ENCODE data around the gene SPAAR. TPM values are rescaled to one million over a fixed set of nuclear protein-coding genes. Genes with fewer than 3 reads are reported as not detected.

Gene SPAAR
- total RNA-seq, 2 experiments from 2014 or later: not detected

- CTCF ChIA-PET: interaction anchor here (1.1 kb wide), 1 partner anchor 36 kb away, joined by 4 read pairs; no protein-coding TSS in a partner anchor
- POLR2A ChIA-PET: no interaction called here
Measured at GRCh38 chr9:35939679-35940250, 30.5 kb downstream of the SPAAR start.

- CTCF ChIA-PET: interaction anchor here (1.0 to 1.1 kb wide), 2 partner anchors 17 to 37 kb away, joined by 3 to 4 read pairs; no protein-coding TSS in a partner anchor
- POLR2A ChIA-PET: interaction anchor here (0.5 kb wide), 1 partner anchor 512 kb away, joined by 4 read pairs; no protein-coding TSS in a partner anchor
Measured at GRCh38 chr9:35940458-35941407, 31.4 kb downstream of the SPAAR start.

- POLR2A ChIA-PET: no interaction called here
Measured at GRCh38 chr9:35942286-35942685, 33.0 kb downstream of the SPAAR start.

GRCh38 chr9:35944173-35944572 lies 34.9 kb downstream of the SPAAR start:
- ChIA-PET CTCF (interaction anchor here (0.6 to 2.8 kb wide), 7 partner anchors 11 to 312 kb away, joined by 3 to 23 read pairs (median 5); no protein-coding TSS in a partner anchor), POLR2A (no interaction called here)

More at GRCh38 chr9:35942286-35942685, 33.0 kb downstream of the SPAAR start:
- CTCF ChIA-PET: interaction anchor here (1.3 kb wide), 1 partner anchor 13 kb away, joined by 5 read pairs; no protein-coding TSS in a partner anchor

- CTCF ChIA-PET: interaction anchor here (0.6 to 2.8 kb wide), 7 partner anchors 12 to 311 kb away, joined by 3 to 23 read pairs (median 5); no protein-coding TSS in a partner anchor
- POLR2A ChIA-PET: interaction anchor here (0.6 kb wide), 1 partner anchor 329 kb away, joined by 3 read pairs; no protein-coding TSS in a partner anchor
Measured at GRCh38 chr9:35944841-35945240, 35.6 kb downstream of the SPAAR start.

GRCh38 chr9:35945341-35946018 lies 36.2 kb downstream of the SPAAR start:
- ChIA-PET CTCF (interaction anchor here (0.6 to 2.8 kb wide), 8 partner anchors 9 to 1608 kb away, joined by 3 to 23 read pairs (median 5); no protein-coding TSS in a partner anchor), POLR2A (interaction anchor here (0.6 kb wide), 1 partner anchor 328 kb away, joined by 3 read pairs; no protein-coding TSS in a partner anchor)

GRCh38 chr9:35948451-35948850 lies 39.2 kb downstream of the SPAAR start:
- ChIA-PET POLR2A (no interaction called here), CTCF (no interaction called here)

- POLR2A ChIA-PET: no interaction called here
- CTCF ChIA-PET: no interaction called here
Measured at GRCh38 chr9:35948901-35949318, 39.6 kb downstream of the SPAAR start.

- CTCF ChIA-PET: no interaction called here
- POLR2A ChIA-PET: no interaction called here
Measured at GRCh38 chr9:35951736-35952135, 42.4 kb downstream of the SPAAR start.

- ChIA-PET POLR2A (no interaction called here), CTCF (interaction anchor here (0.6 to 1.4 kb wide), 4 partner anchors 58 to 287 kb away, joined by 3 to 7 read pairs (median 4); partner anchors contain the start of gene ARHGEF39)
Measured at GRCh38 chr9:35952526-35953191, 43.4 kb downstream of the SPAAR start.

- ChIA-PET CTCF (interaction anchor here (0.8 to 3.8 kb wide), 14 partner anchors 9 to 211 kb away, joined by 3 to 26 read pairs (median 5); no protein-coding TSS in a partner anchor), POLR2A (no interaction called here)
Measured at GRCh38 chr9:35954942-35955546, 45.8 kb downstream of the SPAAR start.

GRCh38 chr9:35956651-35957050 lies 47.4 kb downstream of the SPAAR start:
- ChIA-PET CTCF (interaction anchor here (0.6 to 3.8 kb wide), 3 partner anchors 64 to 479 kb away, joined by 4 to 26 read pairs (median 10); no protein-coding TSS in a partner anchor), POLR2A (no interaction called here)

GRCh38 chr9:35958104-35958837 lies 49.0 kb downstream of the SPAAR start, which contains the start of gene OR2S2:
Gene OR2S2, minus strand, starts transcription at chr9:35958154. Its CDS starts 56 bp downstream, at chr9:35958098.
- POLR2A ChIA-PET: no interaction called here
- CTCF ChIA-PET: interaction anchor here (3.8 kb wide), 1 partner anchor 65 kb away, joined by 26 read pairs; no protein-coding TSS in a partner anchor

- CTCF ChIA-PET: no interaction called here
- POLR2A ChIA-PET: no interaction called here
Measured at GRCh38 chr9:35960039-35960655, 50.9 kb downstream of the SPAAR start.

All from activated CD8-positive, alpha-beta memory T cell treated with anti-CD3 and anti-CD28 coated beads for 36 hours (primary cell).